Panc1 (cell line): Measurements from ENCODE around the gene MAP3K20.

ENCODE experiments used
- CTCF ChIP-seq: fragments of 450-650 bp; IDR thresholded peaks from 2 replicates; pipeline ENCODE4 v1.5.1; 2017; ENCODE audit warnings: mild to moderate bottlenecking
- POLR2AphosphoS5 ChIP-seq: IDR thresholded peaks from 2 replicates; pipeline ENCODE4 v1.6.1; 2012; ENCODE audit warnings: mild to moderate bottlenecking, low read depth, low read length, moderate library complexity
- REST ChIP-seq, 2 experiments: IDR thresholded peaks; 2 replicates each; pipeline ENCODE4 v1.6.1; 2011 to 2012; ENCODE audit warnings: low read depth in 2 of 2, control low read depth in 1 of 2, low read length in 1 of 2, mild to moderate bottlenecking in 1 of 2, moderate library complexity in 1 of 2; ENCODE audit not compliant: insufficient read depth in 1 of 2
- SIN3A ChIP-seq: IDR thresholded peaks from 2 replicates; pipeline ENCODE4 v1.6.1; 2012; ENCODE audit warnings: low read depth, mild to moderate bottlenecking, low read length, moderate library complexity, borderline replicate concordance; ENCODE audit not compliant: insufficient read depth
- TCF7L2 ChIP-seq: IDR thresholded peaks from 2 replicates; pipeline ENCODE4 v1.6.1; 2011; ENCODE audit warnings: mild to moderate bottlenecking, low read depth, low read length, inconsistent platforms

GRCh38 chr2:173193925-173194324 lies 118.3 kb downstream of the MAP3K20 start:
- TF ChIP-seq CTCF: no peak
- TF ChIP-seq POLR2AphosphoS5: no peak
- TF ChIP-seq REST (IDR thresholded peaks at IDR 0.05; ENCODE audit: insufficient read depth in 1 of 2, low read depth in 2 of 2, low read length in 1 of 2): no peak
- TF ChIP-seq TCF7L2: no peak
- no peak for TF ChIP-seq SIN3A
